ENCODE measurements around the gene CCDC97.

DNA sequence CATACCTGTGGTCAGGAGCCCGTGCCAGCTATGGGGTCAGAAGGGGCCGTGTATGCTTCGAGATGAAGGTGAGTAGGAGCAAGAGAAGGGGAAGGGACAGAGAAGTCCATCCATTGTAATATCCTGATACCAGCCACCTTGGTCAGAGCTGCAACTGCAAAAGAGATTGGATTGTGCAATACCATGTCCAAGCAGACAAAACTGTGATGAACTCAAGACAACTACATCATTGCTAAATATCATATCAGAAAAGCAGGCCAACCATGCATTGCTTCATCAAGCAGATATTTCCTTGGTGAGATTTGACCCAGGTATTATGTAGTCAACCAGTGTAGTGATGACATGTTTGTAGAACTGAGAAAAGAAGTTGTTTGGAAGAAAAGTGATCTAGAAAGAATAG lies 33.7 kb upstream of the CCDC97 start:
- TF ChIP-seq, protein P1, sequence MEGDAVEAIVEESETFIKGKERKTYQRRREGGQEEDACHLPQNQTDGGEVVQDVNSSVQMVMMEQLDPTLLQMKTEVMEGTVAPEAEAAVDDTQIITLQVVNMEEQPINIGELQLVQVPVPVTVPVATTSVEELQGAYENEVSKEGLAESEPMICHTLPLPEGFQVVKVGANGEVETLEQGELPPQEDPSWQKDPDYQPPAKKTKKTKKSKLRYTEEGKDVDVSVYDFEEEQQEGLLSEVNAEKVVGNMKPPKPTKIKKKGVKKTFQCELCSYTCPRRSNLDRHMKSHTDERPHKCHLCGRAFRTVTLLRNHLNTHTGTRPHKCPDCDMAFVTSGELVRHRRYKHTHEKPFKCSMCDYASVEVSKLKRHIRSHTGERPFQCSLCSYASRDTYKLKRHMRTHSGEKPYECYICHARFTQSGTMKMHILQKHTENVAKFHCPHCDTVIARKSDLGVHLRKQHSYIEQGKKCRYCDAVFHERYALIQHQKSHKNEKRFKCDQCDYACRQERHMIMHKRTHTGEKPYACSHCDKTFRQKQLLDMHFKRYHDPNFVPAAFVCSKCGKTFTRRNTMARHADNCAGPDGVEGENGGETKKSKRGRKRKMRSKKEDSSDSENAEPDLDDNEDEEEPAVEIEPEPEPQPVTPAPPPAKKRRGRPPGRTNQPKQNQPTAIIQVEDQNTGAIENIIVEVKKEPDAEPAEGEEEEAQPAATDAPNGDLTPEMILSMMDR (IDR thresholded peaks at IDR 0.05), result no peak
- TF ChIP-seq, protein P2, sequence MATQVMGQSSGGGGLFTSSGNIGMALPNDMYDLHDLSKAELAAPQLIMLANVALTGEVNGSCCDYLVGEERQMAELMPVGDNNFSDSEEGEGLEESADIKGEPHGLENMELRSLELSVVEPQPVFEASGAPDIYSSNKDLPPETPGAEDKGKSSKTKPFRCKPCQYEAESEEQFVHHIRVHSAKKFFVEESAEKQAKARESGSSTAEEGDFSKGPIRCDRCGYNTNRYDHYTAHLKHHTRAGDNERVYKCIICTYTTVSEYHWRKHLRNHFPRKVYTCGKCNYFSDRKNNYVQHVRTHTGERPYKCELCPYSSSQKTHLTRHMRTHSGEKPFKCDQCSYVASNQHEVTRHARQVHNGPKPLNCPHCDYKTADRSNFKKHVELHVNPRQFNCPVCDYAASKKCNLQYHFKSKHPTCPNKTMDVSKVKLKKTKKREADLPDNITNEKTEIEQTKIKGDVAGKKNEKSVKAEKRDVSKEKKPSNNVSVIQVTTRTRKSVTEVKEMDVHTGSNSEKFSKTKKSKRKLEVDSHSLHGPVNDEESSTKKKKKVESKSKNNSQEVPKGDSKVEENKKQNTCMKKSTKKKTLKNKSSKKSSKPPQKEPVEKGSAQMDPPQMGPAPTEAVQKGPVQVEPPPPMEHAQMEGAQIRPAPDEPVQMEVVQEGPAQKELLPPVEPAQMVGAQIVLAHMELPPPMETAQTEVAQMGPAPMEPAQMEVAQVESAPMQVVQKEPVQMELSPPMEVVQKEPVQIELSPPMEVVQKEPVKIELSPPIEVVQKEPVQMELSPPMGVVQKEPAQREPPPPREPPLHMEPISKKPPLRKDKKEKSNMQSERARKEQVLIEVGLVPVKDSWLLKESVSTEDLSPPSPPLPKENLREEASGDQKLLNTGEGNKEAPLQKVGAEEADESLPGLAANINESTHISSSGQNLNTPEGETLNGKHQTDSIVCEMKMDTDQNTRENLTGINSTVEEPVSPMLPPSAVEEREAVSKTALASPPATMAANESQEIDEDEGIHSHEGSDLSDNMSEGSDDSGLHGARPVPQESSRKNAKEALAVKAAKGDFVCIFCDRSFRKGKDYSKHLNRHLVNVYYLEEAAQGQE (IDR thresholded peaks at IDR 0.05; ENCODE audit: insufficient read depth in 1 of 2, low read depth in 2 of 2, low read length in 1 of 2), result no peak
